Thoracic aorta (tissue), 2 donors: Measurements from ENCODE around the gene PIANP. TPM values are rescaled to one million over a fixed set of nuclear protein-coding genes. Genes with fewer than 3 reads are reported as not detected.
A peak's percentile ranks its signal among the peaks of the same experiment; 100 is the strongest.

Experiments
- ATAC-seq: fragments of 150-250 bp; one replicate; pipeline ENCODE4 v1.8.0; 2017; ENCODE audit warnings: low read depth; ENCODE audit not compliant: insufficient number of reproducible peaks, low FRiP score
- DNase-seq: peaks from one replicate; pipeline ENCODE4 v3.0.0-alpha.2; 2020; ENCODE audit warnings: low spot score
- H3K27ac ChIP-seq, 2 donors: fragments of 200-600 bp; sonication (generic); 1 replicate in 1 of 2; 2 replicates in 1 of 2; pipeline ENCODE4 v1.5.1; 2016; ENCODE audit warnings: mild to moderate bottlenecking in 2 of 2, moderate library complexity in 2 of 2
- H3K27me3 ChIP-seq: fragments of 200-600 bp; sonication (generic); replicated peaks from 2 replicates; pipeline ENCODE4 v1.6.0; 2016; ENCODE audit warnings: mild to moderate bottlenecking; ENCODE audit not compliant: insufficient read depth
- H3K36me3 ChIP-seq: fragments of 200-600 bp; sonication (generic); one replicate; pipeline ENCODE4 v1.5.1; 2016
- H3K4me1 ChIP-seq, 2 donors: fragments of 200-600 bp; sonication (generic); 1 replicate in 1 of 2; 2 replicates in 1 of 2; pipeline versions ENCODE4 v1.5.1 to v1.6.0; 2016; ENCODE audit warnings: low read depth in 2 of 2, mild to moderate bottlenecking in 1 of 2; ENCODE audit not compliant: control insufficient read depth in 1 of 2
- H3K4me3 ChIP-seq: fragments of 200-600 bp; sonication (generic); 2 replicates; pipeline ENCODE4 v1.5.1; 2016; ENCODE audit warnings: mild to moderate bottlenecking
- H3K9me3 ChIP-seq: fragments of 200-600 bp; sonication (generic); 2 replicates; pipeline ENCODE4 v1.5.1; 2016
- CTCF ChIP-seq: fragments of 200-600 bp; sonication (generic); IDR thresholded peaks from one replicate; pipeline ENCODE4 v1.5.1; 2019; ENCODE audit warnings: antibody characterized with exemption
- total RNA-seq, 2 donors: library from RNA; depleted of rRNA; stranded (reverse); fragments of >200 nt; gene quantifications; one replicate each; pipeline versions ENCODE4 v1.1.0 to v1.2.3, GENCODE V29; 2016

Gene PIANP
- total RNA-seq, 2 donors from 2014 or later, result 3.1 to 4.2 TPM

GRCh38 chr12:6701078-6701768 lies 608 bp upstream of the PIANP start:
- Histone ChIP-seq H3K4me1 (peaks cover 0 to 15% of the 10 kb centered on the region in 2 donors), H3K27ac (no peak overlapping the region), H3K9me3 (no peaks in the 10 kb centered on the region), H3K27me3 (no peaks in the 10 kb centered on the region), H3K36me3 (no peaks in the 10 kb centered on the region), H3K4me3 (peak overlapping the region; percentile 76)
- no peak for TF ChIP-seq CTCF
- ATAC-seq, result no peak
- no peak for DNase-seq

- Histone ChIP-seq H3K4me3 (peak overlapping the region; percentile 76), H3K27ac (no peak overlapping the region), H3K27me3 (no peaks in the 10 kb centered on the region), H3K9me3 (no peaks in the 10 kb centered on the region), H3K4me1 (peaks cover 0 to 15% of the 10 kb centered on the region in 2 donors), H3K36me3 (no peaks in the 10 kb centered on the region)
- no peak for ATAC-seq
- DNase-seq, result no peak
- TF ChIP-seq CTCF, result no peak
Observed at GRCh38 chr12:6699989-6700645, 498 bp downstream of the PIANP start.

GRCh38 chr12:6699259-6699988 lies 1.2 kb downstream of the PIANP start:
- Histone ChIP-seq H3K36me3 (no peaks in the 10 kb centered on the region), H3K4me1 (peaks cover 0 to 15% of the 10 kb centered on the region in 2 donors), H3K4me3 (peak overlapping the region; percentile 76), H3K27ac (no peak overlapping the region), H3K9me3 (no peaks in the 10 kb centered on the region), H3K27me3 (no peaks in the 10 kb centered on the region)
- DNase-seq, result no peak
- ATAC-seq, result no peak
- TF ChIP-seq CTCF, result no peak

- Histone ChIP-seq H3K4me1 (peaks cover 0 to 15% of the 10 kb centered on the region in 2 donors), H3K27me3 (no peaks in the 10 kb centered on the region), H3K36me3 (no peaks in the 10 kb centered on the region), H3K27ac (no peak overlapping the region), H3K4me3 (no peak overlapping the region), H3K9me3 (no peaks in the 10 kb centered on the region)
- no peak for DNase-seq
- no peak for TF ChIP-seq CTCF
- no peak for ATAC-seq
Observed at GRCh38 chr12:6698352-6699046, 2.1 kb downstream of the PIANP start.
